CD4-positive, alpha-beta T cell treated with Interferon alpha-2 for 1 hour (primary cell): ENCODE measurements around the gene KRTAP10-8.
"Not testable (repeated sequence)": the region's sequence is repeated elsewhere in the genome, so short reads cannot be mapped to it uniquely, and the experiment has no call there.

Source experiments
- DNase-seq, 2 donors: peaks; one replicate each; pipeline ENCODE4 v3.0.0-alpha.2; 2020 to 2022

The KRTAP10-8 gene

GRCh38 chr21:44612029-44612486 lies at the start of gene KRTAP10-8:
Gene KRTAP10-8 (plus strand): TSS chr21:44612079. CDS start chr21:44612101, 22 bp downstream.
- DNase-seq, result no peak

- no peak for DNase-seq
Observed at GRCh38 chr21:44564099-44564498, 47.8 kb upstream of the KRTAP10-8 start.

GRCh38 chr21:44564886-44565598 lies 46.8 kb upstream of the KRTAP10-8 start:
- no peak for DNase-seq

- DNase-seq, result no peak
Observed at GRCh38 chr21:44566403-44566802, 45.5 kb upstream of the KRTAP10-8 start.

GRCh38 chr21:44567481-44568171 lies 44.3 kb upstream of the KRTAP10-8 start:
- DNase-seq, result no peak

- DNase-seq, result no peak
Observed at GRCh38 chr21:44568261-44568660, 43.6 kb upstream of the KRTAP10-8 start.

- DNase-seq, result no peak
Observed at GRCh38 chr21:44568667-44569556, 43.0 kb upstream of the KRTAP10-8 start.

GRCh38 chr21:44569861-44570517 lies 41.9 kb upstream of the KRTAP10-8 start:
- DNase-seq, result no peak

GRCh38 chr21:44571296-44571695 lies 40.6 kb upstream of the KRTAP10-8 start:
- DNase-seq, result no peak

GRCh38 chr21:44571844-44572782 lies 39.8 kb upstream of the KRTAP10-8 start:
- DNase-seq, result no peak

- DNase-seq, result no peak
Observed at GRCh38 chr21:44572959-44573583, 38.8 kb upstream of the KRTAP10-8 start.

GRCh38 chr21:44573630-44574456 lies 38.0 kb upstream of the KRTAP10-8 start, which contains the start of gene KRTAP10-4:
Gene KRTAP10-4 (plus strand): TSS chr21:44573729. CDS start chr21:44573759, 30 bp downstream.
- DNase-seq, result not testable (repeated sequence)

GRCh38 chr21:44574457-44575306 lies 37.2 kb upstream of the KRTAP10-8 start:
- no peak for DNase-seq

- no peak for DNase-seq
Observed at GRCh38 chr21:44575307-44576024, 36.4 kb upstream of the KRTAP10-8 start.

GRCh38 chr21:44576025-44576420 lies 35.9 kb upstream of the KRTAP10-8 start:
- no peak for DNase-seq

GRCh38 chr21:44578371-44579055 lies 33.4 kb upstream of the KRTAP10-8 start:
- DNase-seq, result no peak

- DNase-seq, result no peak
Observed at GRCh38 chr21:44579056-44579832, 32.6 kb upstream of the KRTAP10-8 start.
